Myocyte (in vitro differentiated cells): ENCODE measurements around the gene GPX3. TPM values are rescaled to one million over a fixed set of nuclear protein-coding genes. Genes with fewer than 3 reads are reported as not detected.
A peak's percentile ranks its signal among the peaks of the same experiment; 100 is the strongest.

Experiments used
- DNase-seq: peaks from one replicate; pipeline ENCODE4 v3.0.0-alpha.2; 2012; ENCODE audit warnings: low read depth
- polyA plus RNA-seq: library from polyadenylated mRNA; unstranded; fragments of >200 nt; gene quantifications from one replicate; pipeline ENCODE4 v1.2.1, GENCODE V29; 2012; ENCODE audit warnings: missing spikeins
- total RNA-seq: library from RNA; depleted of rRNA; stranded (reverse); fragments of >200 nt; gene quantifications from 2 replicates; pipeline ENCODE4 v1.2.3, GENCODE V29; 2014

The GPX3 gene
- 3.7 and 5.6 TPM in 2 replicates for total RNA-seq
- 11.6 TPM for polyA plus RNA-seq

GRCh38 chr5:151020304-151021110 is at the start of gene GPX3:
GPX3 (plus strand) TSS chr5:151020591; CDS start chr5:151020655, 64 bp downstream.
- DNase-seq, result peak; percentile 58

GRCh38 chr5:150978590-150978989 is 41.8 kb upstream of the GPX3 start:
- no peak for DNase-seq

- no peak for DNase-seq
Observed at GRCh38 chr5:150987746-150988145, 32.6 kb upstream of the GPX3 start.

GRCh38 chr5:150989695-150990094 is 30.7 kb upstream of the GPX3 start:
- peak; percentile 54 for DNase-seq

- DNase-seq, result no peak
Observed at GRCh38 chr5:150992705-150993104, 27.7 kb upstream of the GPX3 start.

GRCh38 chr5:150993422-150993821 is 27.0 kb upstream of the GPX3 start:
- no peak for DNase-seq

- no peak for DNase-seq
Observed at GRCh38 chr5:150993826-150994412, 26.5 kb upstream of the GPX3 start.

GRCh38 chr5:150999704-151000442 is 20.5 kb upstream of the GPX3 start:
- DNase-seq, result peak; percentile 59

- no peak for DNase-seq
Observed at GRCh38 chr5:151001436-151001835, 19.0 kb upstream of the GPX3 start.

- DNase-seq, result peak; percentile 52
Observed at GRCh38 chr5:151002250-151002649, 18.1 kb upstream of the GPX3 start.

- no peak for DNase-seq
Observed at GRCh38 chr5:151002681-151003502, 17.5 kb upstream of the GPX3 start.

- no peak for DNase-seq
Observed at GRCh38 chr5:151003503-151003860, 16.9 kb upstream of the GPX3 start.

- no peak for DNase-seq
Observed at GRCh38 chr5:151004499-151004898, 15.9 kb upstream of the GPX3 start.

- peak; percentile 35 for DNase-seq
Observed at GRCh38 chr5:151005187-151005949, 15.0 kb upstream of the GPX3 start.

- DNase-seq, result peak; percentile 89
Observed at GRCh38 chr5:151005950-151006576, 14.3 kb upstream of the GPX3 start.

- no peak for DNase-seq
Observed at GRCh38 chr5:151006704-151007334, 13.6 kb upstream of the GPX3 start.

GRCh38 chr5:151007430-151008209 is 12.8 kb upstream of the GPX3 start:
- no peak for DNase-seq

- no peak for DNase-seq
Observed at GRCh38 chr5:151008210-151008491, 12.2 kb upstream of the GPX3 start.

GRCh38 chr5:151008906-151009305 is 11.5 kb upstream of the GPX3 start:
- no peak for DNase-seq
